CD4-positive, alpha-beta T cell (primary cell): ENCODE results near the gene CCSER1. TPM values are rescaled to one million over a fixed set of nuclear protein-coding genes. Genes with fewer than 3 reads are reported as not detected.

ENCODE experiments used
- ATAC-seq: fragments of 200-7000 bp; cut with Tn5 transposase; one replicate; pipeline ENCODE4 v1.10.0; 2022; ENCODE audit warnings: mild to moderate bottlenecking; ENCODE audit not compliant: poor library complexity
- CTCF ChIA-PET: fragments of 350-600 bp; sonication (Branson Sonifier 250); formaldehyde crosslinking; loops from one replicate; lab custom pipeline; 2021; ENCODE audit warnings: antibody characterized with exemption, inconsistent platforms; lab: Charles Lee
- POLR2A ChIA-PET: fragments of 350-600 bp; sonication (Branson Sonifier 250); formaldehyde crosslinking; loops from one replicate; lab custom pipeline; 2021; ENCODE audit warnings: antibody characterized with exemption, inconsistent platforms; lab: Charles Lee
- DNase-seq, 14 experiments: peaks; one replicate each; pipeline ENCODE4 v3.0.0-alpha.2; 2013 to 2020; ENCODE audit warnings: mixed read lengths in 2 of 14
- H3K27ac ChIP-seq, 2 donors: one replicate each; pipeline versions ENCODE4 v1.5.1 to v1.7.0; 2013; ENCODE audit warnings: low read length in 2 of 2, low read depth in 1 of 2, mild to moderate bottlenecking in 1 of 2
- H3K27me3 ChIP-seq, 2 experiments: 1 replicate in 1 of 2; 2 replicates in 1 of 2; pipeline versions ENCODE4 v1.6.1 to v1.7.0; 2013; ENCODE audit warnings: low read length in 2 of 2, control low read depth in 1 of 2, mild to moderate bottlenecking in 1 of 2, moderate library complexity in 1 of 2; ENCODE audit not compliant: insufficient read depth in 2 of 2, control insufficient read depth in 1 of 2
- H3K36me3 ChIP-seq: one replicate; pipeline ENCODE4 v1.6.1; 2013; ENCODE audit warnings: low read length, control low read depth; ENCODE audit not compliant: insufficient read depth
- H3K4me1 ChIP-seq: one replicate; pipeline ENCODE4 v1.6.1; 2013; ENCODE audit warnings: low read length, control low read depth; ENCODE audit not compliant: insufficient read depth
- H3K4me3 ChIP-seq: one replicate; pipeline ENCODE4 v1.5.1; 2013; ENCODE audit warnings: mild to moderate bottlenecking, low read length, moderate library complexity
- H3K9me3 ChIP-seq, 2 experiments: 1 replicate in 1 of 2; 2 replicates in 1 of 2; pipeline versions ENCODE4 v1.6.1 to v1.7.0; 2013; ENCODE audit warnings: low read length in 2 of 2, mild to moderate bottlenecking in 2 of 2, control low read depth in 1 of 2, moderate library complexity in 1 of 2; ENCODE audit not compliant: control insufficient read depth in 1 of 2, insufficient read depth in 1 of 2
- H3K27ac Mint-ChIP-seq: one replicate; pipeline ENCODE4 v1.8.0; 2020; ENCODE audit warnings: mixed read lengths
- H3K27me3 Mint-ChIP-seq: one replicate; pipeline ENCODE4 v1.8.0; 2021; ENCODE audit warnings: mixed read lengths
- H3K36me3 Mint-ChIP-seq: one replicate; pipeline ENCODE4 v1.8.0; 2021; ENCODE audit warnings: low read depth, mixed read lengths
- H3K4me1 Mint-ChIP-seq: one replicate; pipeline ENCODE4 v1.8.0; 2021; ENCODE audit warnings: low read depth, mixed read lengths
- H3K4me3 Mint-ChIP-seq: one replicate; pipeline ENCODE4 v1.8.0; 2020; ENCODE audit warnings: mild to moderate bottlenecking, mixed read lengths
- H3K9me3 Mint-ChIP-seq: one replicate; pipeline ENCODE4 v1.8.0; 2020; ENCODE audit warnings: mixed read lengths
- intact Hi-C, 2 experiments: fragments of 100-400 bp; cut with DNase I in 1 of 2; cut with micrococcal nuclease in 1 of 2; formaldehyde crosslinking; loops; one replicate each; pipeline versions ENCODE4 v1.15.1 to v1.9.0; 2023 to 2025; cut with DNase I, micrococcal nuclease
- total RNA-seq, 174 experiments: library from RNA in 2 of 174; stranded (reverse) in 2 of 174; gene quantifications; one replicate each; pipeline ENCODE4 v1.2.3 and lab custom pipeline; 2021 to 2026
- TF ChIP-seq, protein P1 (sequence below): fragments of 200-600 bp; IDR thresholded peaks from one replicate; pipeline ENCODE4 v1.8.0; 2022; ENCODE audit warnings: antibody characterized with exemption, mild to moderate bottlenecking

CCSER1 gene
- total RNA-seq, 2 experiments from 2014 or later: 0.36 to 0.71 TPM

DNA sequence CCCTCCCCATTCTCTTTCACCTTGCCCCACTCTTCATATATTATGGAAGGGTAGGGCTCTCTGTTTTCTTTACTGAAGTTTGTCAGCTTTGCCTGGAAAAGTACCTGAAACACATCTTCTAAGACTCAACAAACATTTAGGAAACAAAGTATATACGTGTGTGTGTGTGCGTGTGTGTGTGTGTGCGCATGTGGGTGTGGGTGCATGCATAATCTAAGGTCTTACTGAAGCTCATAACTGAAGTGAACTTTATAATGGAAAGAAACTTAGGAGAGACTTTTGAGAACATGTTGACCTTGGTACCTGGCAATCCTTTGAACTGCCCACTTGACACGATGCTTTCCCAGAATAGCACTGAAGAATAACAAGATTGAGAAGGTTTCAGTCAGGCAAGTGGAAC, 1190.2 kb downstream of the CCSER1 start:
- CTCF ChIA-PET: no interaction called here
- TF ChIP-seq, protein P1, sequence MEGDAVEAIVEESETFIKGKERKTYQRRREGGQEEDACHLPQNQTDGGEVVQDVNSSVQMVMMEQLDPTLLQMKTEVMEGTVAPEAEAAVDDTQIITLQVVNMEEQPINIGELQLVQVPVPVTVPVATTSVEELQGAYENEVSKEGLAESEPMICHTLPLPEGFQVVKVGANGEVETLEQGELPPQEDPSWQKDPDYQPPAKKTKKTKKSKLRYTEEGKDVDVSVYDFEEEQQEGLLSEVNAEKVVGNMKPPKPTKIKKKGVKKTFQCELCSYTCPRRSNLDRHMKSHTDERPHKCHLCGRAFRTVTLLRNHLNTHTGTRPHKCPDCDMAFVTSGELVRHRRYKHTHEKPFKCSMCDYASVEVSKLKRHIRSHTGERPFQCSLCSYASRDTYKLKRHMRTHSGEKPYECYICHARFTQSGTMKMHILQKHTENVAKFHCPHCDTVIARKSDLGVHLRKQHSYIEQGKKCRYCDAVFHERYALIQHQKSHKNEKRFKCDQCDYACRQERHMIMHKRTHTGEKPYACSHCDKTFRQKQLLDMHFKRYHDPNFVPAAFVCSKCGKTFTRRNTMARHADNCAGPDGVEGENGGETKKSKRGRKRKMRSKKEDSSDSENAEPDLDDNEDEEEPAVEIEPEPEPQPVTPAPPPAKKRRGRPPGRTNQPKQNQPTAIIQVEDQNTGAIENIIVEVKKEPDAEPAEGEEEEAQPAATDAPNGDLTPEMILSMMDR: no peak

DNA sequence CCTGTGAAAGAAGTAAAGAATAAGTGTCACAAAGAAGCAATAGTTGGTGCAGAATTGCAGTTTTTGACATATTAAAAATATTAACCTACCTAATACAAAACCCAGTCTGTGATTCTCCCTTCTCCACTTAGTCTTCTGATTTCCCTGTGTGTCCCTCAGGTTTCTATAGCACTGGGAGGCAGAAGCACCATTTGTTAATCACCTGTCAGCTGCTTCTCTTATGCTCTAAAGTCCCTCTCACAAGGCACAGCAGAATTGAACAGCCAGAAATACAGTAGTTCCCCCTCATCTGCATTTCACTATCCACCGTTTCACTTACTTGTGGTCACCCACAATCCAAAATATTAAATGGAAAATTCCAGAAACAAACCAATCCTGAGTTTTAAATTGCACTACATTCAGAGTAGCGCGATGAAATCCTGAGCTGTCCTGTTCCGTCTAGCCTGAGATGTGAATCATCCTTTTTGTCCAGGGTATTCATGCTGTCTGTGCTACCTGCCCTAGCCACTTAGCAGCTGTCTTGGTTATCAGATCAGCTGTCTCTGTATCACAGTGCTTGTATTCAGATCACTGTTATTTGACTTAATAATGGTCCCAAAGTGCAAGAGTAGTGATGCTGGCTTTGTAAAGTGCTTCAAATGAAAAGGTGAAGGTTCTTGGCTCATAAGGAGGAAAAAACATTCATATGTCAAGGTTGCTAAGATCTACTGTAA, 1192.5 kb downstream of the CCSER1 start:
- no peak overlapping the region for H3K27ac ChIP-seq
- no peak overlapping the region for H3K4me3 ChIP-seq
- H3K36me3 ChIP-seq: no peaks in the 10 kb centered on the region
- H3K9me3 ChIP-seq: no peaks in the 10 kb centered on the region
- no peak for DNase-seq
- TF ChIP-seq, protein P1: no peak
- Mint-ChIP-seq H3K9me3 (peaks cover 17% of the 10 kb centered on the region), H3K4me3 (no peak overlapping the region), H3K36me3 (no peaks in the 10 kb centered on the region), H3K4me1 (no peaks in the 10 kb centered on the region), H3K27me3 (no peaks in the 10 kb centered on the region), H3K27ac (no peak overlapping the region)
- H3K27me3 ChIP-seq: no peaks in the 10 kb centered on the region
- CTCF ChIA-PET: no interaction called here
- POLR2A ChIA-PET: no interaction called here
- ATAC-seq: no peak
- intact Hi-C loops: no loop called here
- H3K4me1 ChIP-seq: no peaks in the 10 kb centered on the region

More for the DNA sequence above, 1190.2 kb downstream of the CCSER1 start:
- Mint-ChIP-seq H3K4me3 (no peak overlapping the region), H3K27me3 (no peaks in the 10 kb centered on the region), H3K9me3 (peaks cover 23% of the 10 kb centered on the region), H3K4me1 (no peaks in the 10 kb centered on the region), H3K27ac (no peak overlapping the region), H3K36me3 (no peaks in the 10 kb centered on the region)
- H3K9me3 ChIP-seq: no peaks in the 10 kb centered on the region
- H3K27me3 ChIP-seq: no peaks in the 10 kb centered on the region
- no peak overlapping the region for H3K4me3 ChIP-seq
- no peaks in the 10 kb centered on the region for H3K4me1 ChIP-seq
- H3K36me3 ChIP-seq: no peaks in the 10 kb centered on the region
- ATAC-seq: no peak
- POLR2A ChIA-PET: no interaction called here
- DNase-seq: no peak
- intact Hi-C loops: no loop called here
- H3K27ac ChIP-seq: no peak overlapping the region

DNA sequence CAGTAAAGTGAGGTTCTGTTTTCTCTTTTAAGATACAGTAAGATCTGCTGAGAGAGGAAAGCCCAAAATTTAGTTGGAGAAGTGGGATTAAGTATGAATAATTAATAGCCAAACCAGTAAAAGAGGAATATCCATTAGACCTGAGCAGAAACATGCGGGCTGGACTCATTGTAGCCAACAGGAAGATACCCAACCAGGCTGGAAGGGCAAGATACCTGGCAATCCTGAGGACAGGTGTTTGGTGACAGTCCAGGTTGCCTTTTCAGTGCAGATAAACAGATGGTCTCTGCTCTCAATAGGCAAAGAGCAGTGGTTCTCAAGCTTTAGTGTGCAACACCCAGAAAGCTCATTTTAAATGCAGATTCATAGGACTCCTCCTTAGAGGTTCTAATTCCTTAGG, 1195.8 kb downstream of the CCSER1 start:
- DNase-seq (no peak), ATAC-seq (no peak)
- intact Hi-C loops: no loop called here
- Histone ChIP-seq H3K4me1 (no peaks in the 10 kb centered on the region), H3K4me3 (no peak overlapping the region), H3K36me3 (no peaks in the 10 kb centered on the region), H3K9me3 (peaks cover 7 to 8% of the 10 kb centered on the region in 2 experiments), H3K27me3 (no peaks in the 10 kb centered on the region), H3K27ac (no peak overlapping the region)
- Mint-ChIP-seq H3K27me3 (no peaks in the 10 kb centered on the region), H3K36me3 (no peaks in the 10 kb centered on the region), H3K27ac (no peak overlapping the region), H3K4me1 (no peaks in the 10 kb centered on the region), H3K4me3 (no peak overlapping the region), H3K9me3 (peaks cover 22% of the 10 kb centered on the region)
- ChIA-PET CTCF (no interaction called here), POLR2A (no interaction called here)
- TF ChIP-seq, protein P1: no peak
